ENCODE measurements around the gene STARD8.

GRCh38 chrX:68652326-68653170 lies 5.1 kb downstream of the STARD8 start:
- TF ChIP-seq, protein P1, sequence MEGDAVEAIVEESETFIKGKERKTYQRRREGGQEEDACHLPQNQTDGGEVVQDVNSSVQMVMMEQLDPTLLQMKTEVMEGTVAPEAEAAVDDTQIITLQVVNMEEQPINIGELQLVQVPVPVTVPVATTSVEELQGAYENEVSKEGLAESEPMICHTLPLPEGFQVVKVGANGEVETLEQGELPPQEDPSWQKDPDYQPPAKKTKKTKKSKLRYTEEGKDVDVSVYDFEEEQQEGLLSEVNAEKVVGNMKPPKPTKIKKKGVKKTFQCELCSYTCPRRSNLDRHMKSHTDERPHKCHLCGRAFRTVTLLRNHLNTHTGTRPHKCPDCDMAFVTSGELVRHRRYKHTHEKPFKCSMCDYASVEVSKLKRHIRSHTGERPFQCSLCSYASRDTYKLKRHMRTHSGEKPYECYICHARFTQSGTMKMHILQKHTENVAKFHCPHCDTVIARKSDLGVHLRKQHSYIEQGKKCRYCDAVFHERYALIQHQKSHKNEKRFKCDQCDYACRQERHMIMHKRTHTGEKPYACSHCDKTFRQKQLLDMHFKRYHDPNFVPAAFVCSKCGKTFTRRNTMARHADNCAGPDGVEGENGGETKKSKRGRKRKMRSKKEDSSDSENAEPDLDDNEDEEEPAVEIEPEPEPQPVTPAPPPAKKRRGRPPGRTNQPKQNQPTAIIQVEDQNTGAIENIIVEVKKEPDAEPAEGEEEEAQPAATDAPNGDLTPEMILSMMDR (conservative IDR thresholded peaks at IDR 0.05; ENCODE audit: low read depth, low read length) = no peak
- no peak for TF ChIP-seq EZH2 (IDR thresholded peaks at IDR 0.05; ENCODE audit: borderline replicate concordance, low read depth, low read length, poor library complexity, severe bottlenecking)
